HCT116 (cell line): ENCODE data around the gene PROB1. TPM values are rescaled to one million over a fixed set of nuclear protein-coding genes. Genes with fewer than 3 reads are reported as not detected.

ENCODE experiments used
- ATAC-seq: fragments of 200-7000 bp; cut with Tn5 transposase; 2 replicates; pipeline ENCODE4 v1.9.1; 2020; ENCODE audit warnings: mild to moderate bottlenecking, moderate library complexity
- BruUV-seq: library from RNA; stranded (reverse); fragments of 400-500 nt; replicated peaks from 2 replicates; lab custom pipeline; 2021; lab: Mats Ljungman, UMichigan
- CTCF ChIA-PET: fragments of 300-600 bp; sonication (Branson Sonifier 250); formaldehyde crosslinking; loops from one replicate; lab custom pipeline; 2021; ENCODE audit warnings: antibody characterized with exemption; lab: Charles Lee
- POLR2A ChIA-PET: fragments of 300-600, 350-600 bp; sonication (Branson Sonifier 250); formaldehyde crosslinking; loops from one replicate; lab custom pipeline; 2021; ENCODE audit warnings: antibody characterized with exemption; lab: Charles Lee
- RAD21 ChIA-PET, 2 experiments: fragments of 300-600 bp; sonication (Branson Sonifier 250); formaldehyde crosslinking; loops; one replicate each; lab custom pipeline; 2023; ENCODE audit warnings: low total read pairs in 2 of 2; ENCODE audit not compliant: uncharacterized antibody in 2 of 2, unreplicated experiment in 2 of 2, low non-redundant PET in 1 of 2; lab: Charles Lee
- DNase-seq: peaks from one replicate; pipeline ENCODE4 v3.0.0-alpha.2; 2010; ENCODE audit warnings: low read depth, low spot score
- H2AFZ ChIP-seq: fragments of 200-600 bp; shearing (Covaris generic), sonication (generic); 2 replicates; pipeline ENCODE4 v1.6.1; 2017; ENCODE audit warnings: low read depth, mixed run types, mixed read lengths, antibody characterized with exemption, low read length; ENCODE audit not compliant: poor library complexity, severe bottlenecking
- H3K27ac ChIP-seq: 2 replicates; pipeline ENCODE4 v1.5.1; 2012; ENCODE audit warnings: low read depth, low read length
- H3K27me3 ChIP-seq: fragments of 200-600 bp; sonication (generic); 2 replicates; pipeline ENCODE4 v1.6.1; 2016; ENCODE audit warnings: mixed run types, low read length, mixed read lengths; ENCODE audit not compliant: insufficient read depth
- H3K36me3 ChIP-seq, 2 experiments: fragments of 200-500 bp in 1 of 2; fragments of 200-600 bp in 1 of 2; sonication (Bioruptor generic) in 1 of 2; sonication (generic) in 1 of 2; 2 replicates each; pipeline versions ENCODE4 v1.5.1 to v1.6.1; 2014 to 2016; ENCODE audit warnings: low read length in 2 of 2, inconsistent platforms in 1 of 2, mixed read lengths in 1 of 2, mixed run types in 1 of 2; ENCODE audit not compliant: insufficient read depth in 2 of 2, control insufficient read depth in 1 of 2
- H3K4me1 ChIP-seq, 2 experiments: fragments of 200-600 bp in 1 of 2; sonication (generic) in 1 of 2; 2 replicates each; pipeline versions ENCODE4 v1.5.1 to v1.6.1; 2012 to 2017; ENCODE audit warnings: low read length in 2 of 2, inconsistent platforms in 1 of 2, mild to moderate bottlenecking in 1 of 2, mixed read lengths in 1 of 2, mixed run types in 1 of 2, moderate library complexity in 1 of 2; ENCODE audit not compliant: insufficient read depth in 2 of 2, control insufficient read depth in 1 of 2
- H3K4me2 ChIP-seq: fragments of 200-600 bp; sonication (generic); 2 replicates; pipeline ENCODE4 v1.6.1; 2017; ENCODE audit warnings: mixed run types, low read length, mixed read lengths
- H3K4me3 ChIP-seq, 2 experiments: fragments of 200-600 bp in 1 of 2; sonication (generic) in 1 of 2; replicated peaks in 1 of 2; 2 replicates each; pipeline ENCODE4 v1.5.1; 2011 to 2016; ENCODE audit warnings: low read length in 2 of 2, control low read depth in 1 of 2, low read depth in 1 of 2, mild to moderate bottlenecking in 1 of 2, mixed read lengths in 1 of 2, mixed run types in 1 of 2
- H3K79me2 ChIP-seq: fragments of 200-600 bp; sonication (generic); 2 replicates; pipeline ENCODE4 v1.6.1; 2017; ENCODE audit warnings: mild to moderate bottlenecking, mixed run types, low read length, moderate library complexity, mixed read lengths; ENCODE audit not compliant: insufficient read depth
- H3K9ac ChIP-seq: fragments of 200-600 bp; sonication (generic); 2 replicates; pipeline ENCODE4 v1.6.1; 2016; ENCODE audit warnings: low read length, mixed read lengths
- H3K9me2 ChIP-seq: fragments of 200-600 bp; sonication (generic), shearing (Covaris generic); 2 replicates; pipeline ENCODE4 v1.6.1; 2017; ENCODE audit warnings: mixed run types, mild to moderate bottlenecking, moderate library complexity; ENCODE audit not compliant: insufficient read depth
- H3K9me3 ChIP-seq, 2 experiments: fragments of 200-500 bp in 1 of 2; fragments of 200-600 bp in 1 of 2; sonication (Bioruptor generic) in 1 of 2; sonication (generic) in 1 of 2; 2 replicates each; pipeline ENCODE4 v1.6.1; 2014 to 2017; ENCODE audit warnings: low read length in 2 of 2, mixed read lengths in 2 of 2, inconsistent platforms in 1 of 2, low read depth in 1 of 2, mild to moderate bottlenecking in 1 of 2, mixed run types in 1 of 2, moderate library complexity in 1 of 2; ENCODE audit not compliant: control insufficient read depth in 1 of 2, insufficient read depth in 1 of 2
- H4K20me1 ChIP-seq: fragments of 200-600 bp; sonication (generic), shearing (Covaris generic); 2 replicates; pipeline ENCODE4 v1.6.1; 2017; ENCODE audit warnings: mixed run types, mild to moderate bottlenecking, moderate library complexity; ENCODE audit not compliant: insufficient read depth
- CBX3 ChIP-seq: IDR thresholded peaks from 2 replicates; pipeline ENCODE4 v1.6.1; 2012; ENCODE audit warnings: low read depth
- EGR1 ChIP-seq: IDR thresholded peaks from 2 replicates; pipeline ENCODE4 v1.6.1; 2012; ENCODE audit warnings: low read depth
- ELF1 ChIP-seq: IDR thresholded peaks from 2 replicates; pipeline ENCODE4 v1.6.1; 2012; ENCODE audit warnings: low read depth, borderline replicate concordance
- EZH2 ChIP-seq: fragments of 200-600 bp; sonication (generic); IDR thresholded peaks from 2 replicates; pipeline ENCODE4 v1.6.1; 2017; ENCODE audit warnings: antibody characterized with exemption, mixed run types
- FOSL1 ChIP-seq: IDR thresholded peaks from 2 replicates; pipeline ENCODE4 v1.6.1; 2012; ENCODE audit warnings: low read depth
- MAX ChIP-seq: IDR thresholded peaks from 2 replicates; pipeline ENCODE4 v1.6.1; 2012
- SIN3A ChIP-seq: IDR thresholded peaks from 2 replicates; pipeline ENCODE4 v1.6.1; 2012; ENCODE audit warnings: low read depth
- SP1 ChIP-seq: IDR thresholded peaks from 2 replicates; pipeline ENCODE4 v1.6.1; 2012; ENCODE audit warnings: low read depth
- YY1 ChIP-seq: IDR thresholded peaks from 2 replicates; pipeline ENCODE4 v1.6.1; 2011; ENCODE audit warnings: low read length, low read depth, moderate library complexity, mild to moderate bottlenecking; ENCODE audit not compliant: insufficient replicate concordance; ENCODE audit errors: extremely low read depth
- ZNF274 ChIP-seq: fragments of 200-500 bp; sonication (Bioruptor generic); IDR thresholded peaks from 2 replicates; pipeline ENCODE4 v1.6.1; 2014; ENCODE audit warnings: mild to moderate bottlenecking, low read depth, low read length, inconsistent platforms
- intact Hi-C: fragments of 100-400 bp; cut with micrococcal nuclease; formaldehyde crosslinking; loops from 2 replicates; pipeline ENCODE4 v1.10.0; 2022
- total RNA-seq: library from RNA; stranded (reverse); gene quantifications from one replicate; pipeline ENCODE4 v1.2.1, GENCODE V29; 2021; ENCODE audit not compliant: unreplicated experiment

PROB1 gene
- total RNA-seq, 1 experiment from 2014 or later, result 1.7 TPM

- TF ChIP-seq ZNF274 (no peak), ELF1 (no peak)
Observed at GRCh38 chr5:139390639-139391569, 4.0 kb downstream of the PROB1 start (continued).

GRCh38 chr5:139389701-139390638, 4.9 kb downstream of the PROB1 start, which contains the start of gene MZB1:
MZB1 (minus strand) TSS chr5:139389913; CDS start chr5:139389856, 57 bp downstream.
- RAD21 ChIA-PET, result no interaction called here
- H3K4me1 ChIP-seq, result peaks cover 15 to 40% of the 10 kb centered on the region in 2 experiments
- ATAC-seq (no peak), DNase-seq (no peak)
- TF ChIP-seq MAX, result no peak
- no peak for TF ChIP-seq EZH2
- no peak for TF ChIP-seq YY1
- TF ChIP-seq FOSL1, result no peak
- TF ChIP-seq CBX3, result no peak
- TF ChIP-seq SIN3A, result no peak
- no peak for TF ChIP-seq EGR1
- no peak for TF ChIP-seq SP1
- BruUV-seq, result no TSS peak
- no peaks in the 10 kb centered on the region for H3K27me3 ChIP-seq
- no peak within 1 kb of the TSS for H2AFZ ChIP-seq
- H3K4me3 ChIP-seq, result no peak within 1 kb of the TSS
- peak within 1 kb of the TSS; percentile 82; the same call in 1 of the 2 replicates for H3K27ac ChIP-seq
- peaks cover 8% of the 10 kb centered on the region; the same call in 1 of the 2 replicates for H3K79me2 ChIP-seq
- POLR2A ChIA-PET, result interaction anchor here (0.9 kb wide), 1 partner anchor 16 kb away, joined by 4 read pairs; no protein-coding TSS in a partner anchor
- H4K20me1 ChIP-seq, result no peaks in the 10 kb centered on the region
- no peaks in the 10 kb centered on the region for H3K36me3 ChIP-seq
- H3K9me3 ChIP-seq, result no peaks in the 10 kb centered on the region
- CTCF ChIA-PET, result interaction anchor here (1.6 kb wide), 1 partner anchor 16 kb away, joined by 3 read pairs; no protein-coding TSS in a partner anchor
- intact Hi-C loops, result loop anchor here (5.0 kb wide), 1 partner anchor 813 kb away; the partner anchor contains the start of gene HSPA9
- H3K9ac ChIP-seq, result 0 out of 2 replicates have a peak within 1 kb of the TSS, but pooled peaks have one; percentile 89
- H3K9me2 ChIP-seq, result no peaks in the 10 kb centered on the region
- H3K4me2 ChIP-seq, result no peak within 1 kb of the TSS; the same call in 1 of the 2 replicates
